Measurements from ENCODE around the gene RPP25L. TPM values are rescaled to one million over a fixed set of nuclear protein-coding genes. Genes with fewer than 3 reads are reported as not detected.
A peak's percentile ranks its signal among the peaks of the same experiment; 100 is the strongest.

The RPP25L gene
- total and polyA plus RNA-seq, 9 of the 15 experiments (the other 6 are each of a cell fraction or from before 2014, with no cell fraction given): 16.3 to 43.7 (median 29.0) TPM

DNA sequence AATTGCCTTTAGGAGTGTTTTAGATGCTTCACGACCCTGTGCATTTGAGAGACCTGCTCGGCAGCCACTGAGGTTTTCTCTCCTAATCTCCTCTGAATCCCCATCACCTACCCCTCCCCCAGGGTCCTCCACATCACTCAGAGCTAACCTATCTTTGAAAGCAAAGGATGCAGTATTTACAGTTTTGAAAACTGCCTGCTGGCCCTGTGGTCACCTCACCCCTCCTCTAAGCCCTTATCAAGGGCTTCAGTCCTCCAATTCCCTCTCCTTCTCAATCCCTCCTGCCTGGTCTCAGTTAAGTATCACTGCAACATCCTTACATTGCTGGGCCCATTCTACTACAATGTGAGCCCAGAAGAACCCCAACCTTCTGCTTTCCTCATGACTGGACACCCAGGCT, 4.6 kb downstream of the RPP25L start:
- 0% methylated on average over 2 of the region's 2 CpGs for WGBS (ENCODE audit: insufficient coverage, low coverage, missing lambda C conversion rate)
- peak; percentile 18 to 59 (median 39) for DNase-seq (ENCODE audit: extremely low read depth in 1 of 4, low spot score in 3 of 4)
- H3K79me2 ChIP-seq (ENCODE audit: control insufficient read depth, insufficient read depth, low read length): peaks cover 17% of the 10 kb centered on the region
- H3K4me3 ChIP-seq: no peak overlapping the region
- H3K27me3 ChIP-seq (ENCODE audit: control insufficient read depth in 2 of 2, insufficient read depth in 2 of 2, low read length in 2 of 2): no peaks in the 10 kb centered on the region
- intact Hi-C loops (cut with micrococcal nuclease): no loop called here
- H3K4me2 ChIP-seq (ENCODE audit: insufficient read depth, low read length): no peak overlapping the region
- H4K20me1 ChIP-seq (replicated peaks; ENCODE audit: control insufficient read depth, insufficient read depth, low read length): peaks cover 5% of the 10 kb centered on the region; the same call in 1 of the 2 replicates
- peak; percentile 80 for FAIRE-seq
- no peak for ATAC-seq
- H3K9ac ChIP-seq (ENCODE audit: insufficient read depth in 1 of 2, low read depth in 2 of 2, low read length in 2 of 2): no peak overlapping the region
- no peak overlapping the region for H2AFZ ChIP-seq (ENCODE audit: low read depth, low read length)
- H3K9me3 ChIP-seq (replicated peaks; ENCODE audit: control insufficient read depth, insufficient read depth, low read depth, low read length): no peaks in the 10 kb centered on the region
- POLR2A ChIA-PET: interaction anchor here (0.6 to 0.7 kb wide), 3 partner anchors 87 to 262 kb away, joined by 3 read pairs; no protein-coding TSS in a partner anchor
- peaks cover 7 to 13% of the 10 kb centered on the region in 2 experiments; a peak in 4 of 5 replicates for H3K4me1 ChIP-seq (replicated peaks in 1 of 2; ENCODE audit: control insufficient read depth in 2 of 2, insufficient read depth in 2 of 2, low read length in 2 of 2)
- no peak overlapping the region for H3K27ac ChIP-seq (ENCODE audit: extremely low read depth, low read depth, low read length)
- BruUV-seq (replicated peaks): no TSS peak
- CTCF ChIA-PET (ENCODE audit: low intra/inter-chr PET ratio): no interaction called here
- in situ Hi-C loops (cut with MboI): loop anchor here (10.0 kb wide), 1 partner anchor 203 kb away; no protein-coding TSS in a partner anchor
- TF ChIP-seq KDM1A (IDR thresholded peaks at IDR 0.05) (peak; percentile 9 to 33; a peak in 2 of 4 replicates), NR2C1 (IDR thresholded peaks at IDR 0.05) (no peak), NR2C1 (tag; IDR thresholded peaks at IDR 0.05) (no peak), CBFA2T3 (IDR thresholded peaks at IDR 0.05) (peak; percentile 56), TCF3 (CRISPR knock-in tag; IDR thresholded peaks at IDR 0.05) (peak; percentile 44)
- TF ChIP-seq, protein P1, sequence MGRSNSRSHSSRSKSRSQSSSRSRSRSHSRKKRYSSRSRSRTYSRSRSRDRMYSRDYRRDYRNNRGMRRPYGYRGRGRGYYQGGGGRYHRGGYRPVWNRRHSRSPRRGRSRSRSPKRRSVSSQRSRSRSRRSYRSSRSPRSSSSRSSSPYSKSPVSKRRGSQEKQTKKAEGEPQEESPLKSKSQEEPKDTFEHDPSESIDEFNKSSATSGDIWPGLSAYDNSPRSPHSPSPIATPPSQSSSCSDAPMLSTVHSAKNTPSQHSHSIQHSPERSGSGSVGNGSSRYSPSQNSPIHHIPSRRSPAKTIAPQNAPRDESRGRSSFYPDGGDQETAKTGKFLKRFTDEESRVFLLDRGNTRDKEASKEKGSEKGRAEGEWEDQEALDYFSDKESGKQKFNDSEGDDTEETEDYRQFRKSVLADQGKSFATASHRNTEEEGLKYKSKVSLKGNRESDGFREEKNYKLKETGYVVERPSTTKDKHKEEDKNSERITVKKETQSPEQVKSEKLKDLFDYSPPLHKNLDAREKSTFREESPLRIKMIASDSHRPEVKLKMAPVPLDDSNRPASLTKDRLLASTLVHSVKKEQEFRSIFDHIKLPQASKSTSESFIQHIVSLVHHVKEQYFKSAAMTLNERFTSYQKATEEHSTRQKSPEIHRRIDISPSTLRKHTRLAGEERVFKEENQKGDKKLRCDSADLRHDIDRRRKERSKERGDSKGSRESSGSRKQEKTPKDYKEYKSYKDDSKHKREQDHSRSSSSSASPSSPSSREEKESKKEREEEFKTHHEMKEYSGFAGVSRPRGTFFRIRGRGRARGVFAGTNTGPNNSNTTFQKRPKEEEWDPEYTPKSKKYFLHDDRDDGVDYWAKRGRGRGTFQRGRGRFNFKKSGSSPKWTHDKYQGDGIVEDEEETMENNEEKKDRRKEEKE (IDR thresholded peaks at IDR 0.05; ENCODE audit: borderline replicate concordance in 1 of 2, control insufficient read depth in 1 of 2, low read depth in 2 of 2, low read length in 1 of 2): no peak
- TF ChIP-seq, protein P2, sequence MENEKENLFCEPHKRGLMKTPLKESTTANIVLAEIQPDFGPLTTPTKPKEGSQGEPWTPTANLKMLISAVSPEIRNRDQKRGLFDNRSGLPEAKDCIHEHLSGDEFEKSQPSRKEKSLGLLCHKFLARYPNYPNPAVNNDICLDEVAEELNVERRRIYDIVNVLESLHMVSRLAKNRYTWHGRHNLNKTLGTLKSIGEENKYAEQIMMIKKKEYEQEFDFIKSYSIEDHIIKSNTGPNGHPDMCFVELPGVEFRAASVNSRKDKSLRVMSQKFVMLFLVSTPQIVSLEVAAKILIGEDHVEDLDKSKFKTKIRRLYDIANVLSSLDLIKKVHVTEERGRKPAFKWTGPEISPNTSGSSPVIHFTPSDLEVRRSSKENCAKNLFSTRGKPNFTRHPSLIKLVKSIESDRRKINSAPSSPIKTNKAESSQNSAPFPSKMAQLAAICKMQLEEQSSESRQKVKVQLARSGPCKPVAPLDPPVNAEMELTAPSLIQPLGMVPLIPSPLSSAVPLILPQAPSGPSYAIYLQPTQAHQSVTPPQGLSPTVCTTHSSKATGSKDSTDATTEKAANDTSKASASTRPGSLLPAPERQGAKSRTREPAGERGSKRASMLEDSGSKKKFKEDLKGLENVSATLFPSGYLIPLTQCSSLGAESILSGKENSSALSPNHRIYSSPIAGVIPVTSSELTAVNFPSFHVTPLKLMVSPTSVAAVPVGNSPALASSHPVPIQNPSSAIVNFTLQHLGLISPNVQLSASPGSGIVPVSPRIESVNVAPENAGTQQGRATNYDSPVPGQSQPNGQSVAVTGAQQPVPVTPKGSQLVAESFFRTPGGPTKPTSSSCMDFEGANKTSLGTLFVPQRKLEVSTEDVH (IDR thresholded peaks at IDR 0.05; ENCODE audit: low read depth, partially characterized antibody): no peak
- H3K9me1 ChIP-seq (ENCODE audit: control insufficient read depth, insufficient read depth, low read length): no peaks in the 10 kb centered on the region
- H3K36me3 ChIP-seq (ENCODE audit: control insufficient read depth, insufficient read depth, low read length): peaks cover 10% of the 10 kb centered on the region; the same call in 1 of the 3 replicates

Data from K562 (cell line).